H1 (cell line): Measurements from ENCODE around the gene TXLNA. TPM values are rescaled to one million over a fixed set of nuclear protein-coding genes. Genes with fewer than 3 reads are reported as not detected.
"Not testable (repeated sequence)": the region's sequence is repeated elsewhere in the genome, so short reads cannot be mapped to it uniquely, and the experiment has no call there.

Experiments used
- CTCF ChIA-PET: fragments of 300-600 bp; sonication (Branson Sonifier 250); formaldehyde crosslinking; loops from one replicate; lab custom pipeline; 2021; ENCODE audit not compliant: partially characterized antibody; lab: Charles Lee
- POLR2A ChIA-PET: fragments of 300-600 bp; sonication (Branson Sonifier 250); formaldehyde crosslinking; loops from one replicate; lab custom pipeline; 2021; ENCODE audit warnings: inconsistent platforms; ENCODE audit not compliant: partially characterized antibody; lab: Charles Lee
- DNase-seq, 2 experiments: peaks; one replicate each; pipeline versions ENCODE4 v3.0.0 to v3.0.0-alpha.2; 2010 to 2022; ENCODE audit warnings: low spot score in 2 of 2, low read depth in 1 of 2, mixed read lengths in 1 of 2
- FAIRE-seq: peaks from 2 replicates; lab custom pipeline; 2011; peaks lifted over from hg19 to GRCh38; lab: Jason Lieb, UNC
- H2AFZ ChIP-seq: 2 replicates; pipeline ENCODE4 v1.8.1; 2012; ENCODE audit warnings: low read length, inconsistent platforms
- H2AK5ac ChIP-seq: 2 replicates; pipeline ENCODE4 v1.6.1; 2013; ENCODE audit warnings: low read depth, low read length
- H2BK120ac ChIP-seq: replicated peaks from 2 replicates; pipeline ENCODE3; 2013; ENCODE audit warnings: low read depth, low read length, inconsistent platforms
- H2BK12ac ChIP-seq: 2 replicates; pipeline ENCODE4 v1.6.1; 2013; ENCODE audit warnings: low read depth, low read length
- H2BK15ac ChIP-seq: 2 replicates; pipeline ENCODE4 v1.6.1; 2013; ENCODE audit warnings: low read length
- H2BK20ac ChIP-seq: 2 replicates; pipeline ENCODE4 v1.6.1; 2013; ENCODE audit warnings: low read length
- H2BK5ac ChIP-seq: 2 replicates; pipeline ENCODE4 v1.6.1; 2013; ENCODE audit warnings: low read depth, low read length
- H3K14ac ChIP-seq: 2 replicates; pipeline ENCODE4 v1.6.1; 2013; ENCODE audit warnings: inconsistent platforms; ENCODE audit not compliant: insufficient read length
- H3K18ac ChIP-seq: 2 replicates; pipeline ENCODE4 v1.6.1; 2013; ENCODE audit warnings: low read length; ENCODE audit errors: extremely low read depth
- H3K23ac ChIP-seq: 2 replicates; pipeline ENCODE4 v1.6.1; 2013; ENCODE audit warnings: inconsistent platforms; ENCODE audit not compliant: insufficient read length
- H3K23me2 ChIP-seq: 2 replicates; pipeline ENCODE4 v1.6.1; 2013; ENCODE audit warnings: low read depth, low read length
- H3K27ac ChIP-seq: 2 replicates; pipeline ENCODE4 v1.6.1; 2011; ENCODE audit warnings: low read depth, low read length, inconsistent platforms
- H3K27me3 ChIP-seq, 4 experiments: replicated peaks in 1 of 4; 1 replicate in 1 of 4; 2 replicates in 3 of 4; pipeline versions ENCODE4 v1.6.1 to v1.8.1; 2011 to 2013; ENCODE audit warnings: low read length in 3 of 4, mild to moderate bottlenecking in 3 of 4, inconsistent platforms in 2 of 4, mixed read lengths in 2 of 4, moderate library complexity in 1 of 4; ENCODE audit not compliant: control insufficient read depth in 3 of 4, insufficient read depth in 3 of 4; ENCODE audit errors: extremely low read depth in 1 of 4
- H3K36me3 ChIP-seq, 4 experiments: 2 replicates each; pipeline versions ENCODE4 v1.6.1 to v1.8.1; 2011 to 2013; ENCODE audit warnings: mild to moderate bottlenecking in 4 of 4, low read length in 3 of 4, moderate library complexity in 2 of 4, control low read depth in 1 of 4, inconsistent platforms in 1 of 4; ENCODE audit not compliant: insufficient read depth in 4 of 4, control insufficient read depth in 2 of 4
- H3K4ac ChIP-seq: replicated peaks from 2 replicates; pipeline ENCODE3; 2013; ENCODE audit warnings: low read length, low read depth, mixed read lengths, inconsistent platforms; ENCODE audit not compliant: insufficient read length
- H3K4me1 ChIP-seq, 4 experiments: replicated peaks in 1 of 4; 1 replicate in 1 of 4; 2 replicates in 3 of 4; pipeline versions ENCODE4 v1.6.1 to v1.8.1; 2011 to 2013; ENCODE audit warnings: low read length in 3 of 4, inconsistent platforms in 2 of 4, mixed read lengths in 1 of 4; ENCODE audit not compliant: insufficient read depth in 4 of 4, control insufficient read depth in 3 of 4
- H3K4me2 ChIP-seq, 2 experiments: 2 replicates each; pipeline versions ENCODE4 v1.6.1 to v1.8.1; 2011 to 2013; ENCODE audit warnings: low read depth in 2 of 2, low read length in 2 of 2, control low read depth in 1 of 2, inconsistent platforms in 1 of 2, mild to moderate bottlenecking in 1 of 2; ENCODE audit not compliant: insufficient read depth in 1 of 2
- H3K4me3 ChIP-seq, 4 experiments: fragments of 200-600, 300-600 bp in 1 of 4; sonication (generic), shearing (Covaris generic), sonication (Bioruptor Twin) in 1 of 4; 2 replicates each; pipeline versions ENCODE4 v1.5.1 to v1.8.1; 2011 to 2016; ENCODE audit warnings: low read length in 4 of 4, low read depth in 3 of 4, control low read depth in 2 of 4, inconsistent platforms in 2 of 4, mild to moderate bottlenecking in 2 of 4, mixed read lengths in 1 of 4, moderate library complexity in 1 of 4; ENCODE audit not compliant: insufficient read depth in 2 of 4; ENCODE audit errors: extremely low read depth in 1 of 4
- H3K56ac ChIP-seq: replicated peaks from 2 replicates; pipeline ENCODE3; 2013; ENCODE audit warnings: low read depth, mild to moderate bottlenecking, mixed read lengths, low read length, inconsistent platforms; ENCODE audit not compliant: insufficient read length
- H3K79me1 ChIP-seq: 2 replicates; pipeline ENCODE4 v1.6.1; 2013; ENCODE audit warnings: low read depth, low read length, control low read depth
- H3K79me2 ChIP-seq, 2 experiments: 2 replicates each; pipeline versions ENCODE4 v1.6.1 to v1.8.1; 2012 to 2013; ENCODE audit warnings: low read length in 2 of 2, mild to moderate bottlenecking in 2 of 2, inconsistent platforms in 1 of 2; ENCODE audit not compliant: insufficient read depth in 2 of 2, control insufficient read depth in 1 of 2
- H3K9ac ChIP-seq, 4 experiments: replicated peaks in 1 of 4; 1 replicate in 1 of 4; 2 replicates in 3 of 4; pipeline versions ENCODE4 v1.6.1 to v1.8.1; 2011 to 2013; ENCODE audit warnings: low read depth in 3 of 4, low read length in 3 of 4, control low read depth in 2 of 4, mild to moderate bottlenecking in 2 of 4, moderate library complexity in 2 of 4, inconsistent platforms in 1 of 4; ENCODE audit errors: extremely low read depth in 1 of 4
- H3K9me3 ChIP-seq, 2 experiments: 2 replicates each; pipeline versions ENCODE4 v1.6.1 to v1.8.1; 2012 to 2013; ENCODE audit warnings: mild to moderate bottlenecking in 2 of 2, moderate library complexity in 2 of 2, control low read depth in 1 of 2, inconsistent platforms in 1 of 2, low read depth in 1 of 2, low read length in 1 of 2, mixed read lengths in 1 of 2; ENCODE audit not compliant: insufficient read depth in 2 of 2
- H4K20me1 ChIP-seq, 2 experiments: replicated peaks in 1 of 2; 2 replicates each; pipeline versions ENCODE3 to v1.8.1; 2011 to 2013; ENCODE audit warnings: inconsistent platforms in 2 of 2, low read length in 2 of 2, mild to moderate bottlenecking in 1 of 2; ENCODE audit not compliant: insufficient read depth in 2 of 2, control insufficient read depth in 1 of 2
- H4K5ac ChIP-seq: 2 replicates; pipeline ENCODE4 v1.6.1; 2013; ENCODE audit warnings: low read length, low read depth, mixed read lengths, inconsistent platforms; ENCODE audit not compliant: insufficient read length
- H4K8ac ChIP-seq: 2 replicates; pipeline ENCODE4 v1.8.0; 2013; ENCODE audit warnings: mild to moderate bottlenecking, moderate library complexity, low read length, inconsistent platforms; ENCODE audit not compliant: insufficient read depth; ENCODE audit errors: extremely low read depth
- H4K91ac ChIP-seq: replicated peaks from 2 replicates; pipeline ENCODE3; 2013; ENCODE audit warnings: low read length, mixed read lengths, inconsistent platforms; ENCODE audit not compliant: insufficient read length
- ASH2L ChIP-seq: fragments of 200-600, 300-600 bp; sonication (generic); IDR thresholded peaks from one replicate; pipeline ENCODE4 v1.7.1; 2017; ENCODE audit warnings: low read length
- CHD2 ChIP-seq: IDR thresholded peaks from 2 replicates; pipeline ENCODE4 v1.6.1; 2012; ENCODE audit warnings: low read length, improper control_type of control experiment
- GABPA ChIP-seq: IDR thresholded peaks from 2 replicates; pipeline ENCODE4 v1.6.1; 2011; ENCODE audit warnings: mild to moderate bottlenecking, low read length, moderate library complexity, borderline replicate concordance; ENCODE audit not compliant: insufficient read depth
- MAFK ChIP-seq: IDR thresholded peaks from 2 replicates; pipeline ENCODE4 v1.6.1; 2012; ENCODE audit warnings: low read depth, mild to moderate bottlenecking, improper control_type of control experiment, low read length
- TEAD4 ChIP-seq: IDR thresholded peaks from 2 replicates; pipeline ENCODE4 v1.6.1; 2012; ENCODE audit warnings: low read depth, low read length, inconsistent platforms, mixed read lengths
- WGBS, 2 experiments: shearing (Covaris generic) in 1 of 2; methylation state at CpG; one replicate each; pipeline versions ENCODE4 v1.1.6 to v1.1.7; 2013 to 2015; ENCODE audit warnings: low lambda C conversion rate in 2 of 2, mixed read lengths in 2 of 2, inconsistent platforms in 1 of 2, low coverage in 1 of 2, missing lambda C conversion rate in 1 of 2; ENCODE audit not compliant: insufficient replicate concordance in 2 of 2, insufficient coverage in 1 of 2, insufficient read length in 1 of 2; ENCODE audit errors: extremely low coverage in 1 of 2, missing lambda C conversion rate in 1 of 2; 5-methylcytosine and 5-hydroxymethylcytosine counted together
- polyA plus RNA-seq, 7 experiments: library from polyadenylated mRNA; depleted of rRNA in 3 of 7; stranded (reverse) in 5 of 7; unstranded in 2 of 7; fragments of >200 nt in 5 of 7; fragments of 200-250 nt in 2 of 7; gene quantifications; 1 replicate in 5 of 7; 2 replicates in 1 of 7; 4 replicates in 1 of 7; pipeline versions ENCODE4 v1.2.1 to v1.2.3, GENCODE V29; 2011 to 2013; ENCODE audit warnings: missing spikeins in 2 of 7, mixed read lengths in 2 of 7
- total RNA-seq: library from RNA; stranded (reverse); fragmentation: NEBNext Ultra II Directional; extraction: Animal tissue kit (Norgen Biotek cat#: 25700); gene quantifications from 2 replicates; pipeline ENCODE4 v1.2.1, GENCODE V29; 2021
- TF ChIP-seq, protein P1 (sequence below), 3 experiments: IDR thresholded peaks; 1 replicate in 2 of 3; 2 replicates in 1 of 3; pipeline versions ENCODE4 v1.5.1 to v1.6.1; 2011; ENCODE audit warnings: low read length in 3 of 3, mild to moderate bottlenecking in 3 of 3, inconsistent platforms in 2 of 3, low read depth in 1 of 3, moderate library complexity in 1 of 3; ENCODE audit not compliant: insufficient read depth in 1 of 3; ENCODE audit errors: control extremely low read depth in 1 of 3

The TXLNA gene
- total and polyA plus RNA-seq, 2 of the 8 experiments (the other 6 are each of a cell fraction or from before 2014, with no cell fraction given), result 31.3 to 46.9 TPM

DNA sequence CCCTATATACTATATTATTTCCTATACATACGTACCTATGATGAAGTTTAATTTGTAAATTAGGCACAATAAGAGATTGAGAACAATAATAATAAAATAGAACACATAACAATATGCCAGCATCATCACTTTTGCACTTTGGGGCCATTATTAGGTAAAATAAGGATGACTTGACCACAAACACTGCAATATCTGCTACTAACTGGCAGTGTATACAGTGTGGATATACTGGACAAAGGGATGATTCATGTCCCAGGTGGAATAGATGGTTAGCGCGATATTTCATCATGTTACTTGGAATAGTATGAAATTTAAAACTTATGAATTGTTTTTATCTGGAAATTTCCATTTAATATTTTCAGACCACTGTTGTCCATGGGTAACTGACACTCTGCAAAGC, 35.4 kb upstream of the TXLNA start (continued):
- TF ChIP-seq TEAD4, result no peak
- TF ChIP-seq CHD2, result no peak
- TF ChIP-seq, protein P1, sequence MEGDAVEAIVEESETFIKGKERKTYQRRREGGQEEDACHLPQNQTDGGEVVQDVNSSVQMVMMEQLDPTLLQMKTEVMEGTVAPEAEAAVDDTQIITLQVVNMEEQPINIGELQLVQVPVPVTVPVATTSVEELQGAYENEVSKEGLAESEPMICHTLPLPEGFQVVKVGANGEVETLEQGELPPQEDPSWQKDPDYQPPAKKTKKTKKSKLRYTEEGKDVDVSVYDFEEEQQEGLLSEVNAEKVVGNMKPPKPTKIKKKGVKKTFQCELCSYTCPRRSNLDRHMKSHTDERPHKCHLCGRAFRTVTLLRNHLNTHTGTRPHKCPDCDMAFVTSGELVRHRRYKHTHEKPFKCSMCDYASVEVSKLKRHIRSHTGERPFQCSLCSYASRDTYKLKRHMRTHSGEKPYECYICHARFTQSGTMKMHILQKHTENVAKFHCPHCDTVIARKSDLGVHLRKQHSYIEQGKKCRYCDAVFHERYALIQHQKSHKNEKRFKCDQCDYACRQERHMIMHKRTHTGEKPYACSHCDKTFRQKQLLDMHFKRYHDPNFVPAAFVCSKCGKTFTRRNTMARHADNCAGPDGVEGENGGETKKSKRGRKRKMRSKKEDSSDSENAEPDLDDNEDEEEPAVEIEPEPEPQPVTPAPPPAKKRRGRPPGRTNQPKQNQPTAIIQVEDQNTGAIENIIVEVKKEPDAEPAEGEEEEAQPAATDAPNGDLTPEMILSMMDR (IDR thresholded peaks at IDR 0.05; ENCODE audit: control extremely low read depth in 1 of 3, insufficient read depth in 1 of 3, low read depth in 1 of 3, low read length in 3 of 3), result no peak
- TF ChIP-seq GABPA, result no peak
- TF ChIP-seq MAFK, result no peak
- no peak for TF ChIP-seq ASH2L

DNA sequence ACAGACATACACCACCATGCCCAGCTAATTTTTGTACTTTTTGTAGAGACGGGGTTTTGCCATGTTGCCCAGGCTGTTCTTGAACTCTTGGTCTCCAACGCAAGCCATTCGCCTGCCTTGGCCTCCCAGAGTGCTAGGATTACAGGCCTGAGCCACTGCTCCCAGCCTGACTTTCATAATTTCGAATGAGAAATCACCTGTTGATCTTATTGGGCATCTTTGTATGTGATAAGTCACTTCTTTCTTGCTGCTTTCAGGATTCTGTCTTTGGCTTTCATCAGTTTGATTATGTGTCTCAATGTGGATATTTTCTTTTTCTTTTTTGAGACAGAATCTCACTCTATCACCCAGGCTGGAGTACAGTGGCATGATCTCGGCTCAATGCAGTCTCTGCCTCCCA, 31.7 kb upstream of the TXLNA start:
- FAIRE-seq, H3K9me3 ChIP-seq, H3K56ac ChIP-seq, H3K23me2 ChIP-seq, H3K27ac ChIP-seq, H2BK20ac ChIP-seq, H4K5ac ChIP-seq, H3K14ac ChIP-seq, H3K23ac ChIP-seq, DNase-seq, H3K4me1 ChIP-seq, H2BK15ac ChIP-seq, POLR2A ChIA-PET, H2BK120ac ChIP-seq, CTCF ChIA-PET, H3K4ac ChIP-seq, H2AFZ ChIP-seq, H3K4me2 ChIP-seq, H3K18ac ChIP-seq, H4K8ac ChIP-seq, H3K79me1 ChIP-seq, H3K4me3 ChIP-seq, H2AK5ac ChIP-seq, H2BK5ac ChIP-seq, H3K27me3 ChIP-seq, H2BK12ac ChIP-seq, H4K20me1 ChIP-seq, H4K91ac ChIP-seq, H3K9ac ChIP-seq, H3K36me3 ChIP-seq: not testable (repeated sequence)
- peaks cover 0 to 70% of the 10 kb centered on the region in 2 experiments; a peak in 2 of 4 replicates for H3K79me2 ChIP-seq
- WGBS, 2 experiments, result 94% methylated on average over 5 of the region's 5 CpGs; no CpG with 5 or more reads in 1 of the 2 experiments
